Neural progenitor cell (in vitro differentiated cells): ENCODE data around the gene RNLS. TPM values are rescaled to one million over a fixed set of nuclear protein-coding genes. Genes with fewer than 3 reads are reported as not detected.

Experiments used
- DNase-seq: peaks from one replicate; pipeline ENCODE4 v3.0.0-alpha.2; 2016; ENCODE audit warnings: low spot score
- H2AFZ ChIP-seq: fragments of 200-600 bp; sonication (generic); replicated peaks from 2 replicates; pipeline ENCODE4 v1.6.1; 2016; ENCODE audit warnings: antibody characterized with exemption
- H3F3A ChIP-seq: fragments of 200-600 bp; sonication (generic); 2 replicates; pipeline ENCODE4 v1.6.1; 2016; ENCODE audit warnings: antibody characterized with exemption, low read depth
- H3K27ac ChIP-seq: fragments of 200-600 bp; sonication (generic); 2 replicates; pipeline ENCODE4 v1.5.1; 2016; ENCODE audit warnings: mild to moderate bottlenecking
- H3K27me3 ChIP-seq: fragments of 200-600 bp; sonication (generic); 2 replicates; pipeline ENCODE4 v1.6.1; 2016; ENCODE audit warnings: mild to moderate bottlenecking, moderate library complexity
- H3K36me3 ChIP-seq: fragments of 200-600 bp; sonication (generic); 2 replicates; pipeline ENCODE4 v1.5.1; 2016
- H3K4me1 ChIP-seq: fragments of 200-600 bp; sonication (generic); 2 replicates; pipeline ENCODE4 v1.6.1; 2016; ENCODE audit warnings: mixed run types
- H3K4me2 ChIP-seq: fragments of 200-600 bp; sonication (generic); 2 replicates; pipeline ENCODE4 v1.6.1; 2016
- H3K4me3 ChIP-seq: fragments of 200-600 bp; sonication (generic); 2 replicates; pipeline ENCODE4 v1.5.1; 2016
- H3K79me2 ChIP-seq: fragments of 200-600 bp; sonication (generic); 2 replicates; pipeline ENCODE4 v1.6.1; 2016; ENCODE audit warnings: low read depth
- H3K9ac ChIP-seq: fragments of 200-600 bp; sonication (generic); 2 replicates; pipeline ENCODE4 v1.6.1; 2016
- H3K9me3 ChIP-seq: fragments of 200-600 bp; sonication (generic); 2 replicates; pipeline ENCODE4 v1.5.1; 2016; ENCODE audit warnings: low read depth
- H4K20me1 ChIP-seq: fragments of 200-600 bp; sonication (generic); 2 replicates; pipeline ENCODE4 v1.6.1; 2016; ENCODE audit warnings: low read depth
- H3K27ac Mint-ChIP-seq: 3 replicates; pipeline ENCODE4 v1.8.0; 2021; ENCODE audit warnings: mixed read lengths
- H3K27me3 Mint-ChIP-seq: 2 replicates; pipeline ENCODE4 v1.8.0; 2022; ENCODE audit warnings: low read depth, mild to moderate bottlenecking, inconsistent platforms, moderate library complexity, mixed read lengths; ENCODE audit not compliant: insufficient read depth
- H3K36me3 Mint-ChIP-seq: 3 replicates; pipeline ENCODE4 v1.8.0; 2021; ENCODE audit warnings: mixed read lengths
- H3K4me1 Mint-ChIP-seq: 3 replicates; pipeline ENCODE4 v1.8.0; 2021; ENCODE audit warnings: mixed read lengths
- H3K4me3 Mint-ChIP-seq: 3 replicates; pipeline ENCODE4 v1.8.0; 2021; ENCODE audit warnings: mild to moderate bottlenecking, moderate library complexity, mixed read lengths
- H3K9me3 Mint-ChIP-seq: 3 replicates; pipeline ENCODE4 v1.8.0; 2020; ENCODE audit warnings: mixed read lengths
- EZH2 ChIP-seq: fragments of 200-600 bp; sonication (generic); IDR thresholded peaks from 2 replicates; pipeline ENCODE4 v1.6.1; 2017; ENCODE audit warnings: antibody characterized with exemption, mild to moderate bottlenecking, moderate library complexity
- EZH2phosphoT487 ChIP-seq: fragments of 200-600 bp; sonication (generic); IDR thresholded peaks from 2 replicates; pipeline ENCODE4 v1.6.1; 2017; ENCODE audit warnings: antibody characterized with exemption
- total RNA-seq: library from RNA; depleted of rRNA; stranded (reverse); fragments of >200 nt; gene quantifications from 2 replicates; pipeline ENCODE4 v1.2.3, GENCODE V29; 2015; ENCODE audit warnings: low replicate concordance
- TF ChIP-seq, protein P1 (sequence below): fragments of 200-600 bp; sonication (generic); IDR thresholded peaks from 2 replicates; pipeline ENCODE4 v1.5.1; 2017; ENCODE audit warnings: antibody characterized with exemption, mild to moderate bottlenecking

Gene RNLS
- total RNA-seq, 1 donor from 2014 or later = 9.1 TPM

DNA sequence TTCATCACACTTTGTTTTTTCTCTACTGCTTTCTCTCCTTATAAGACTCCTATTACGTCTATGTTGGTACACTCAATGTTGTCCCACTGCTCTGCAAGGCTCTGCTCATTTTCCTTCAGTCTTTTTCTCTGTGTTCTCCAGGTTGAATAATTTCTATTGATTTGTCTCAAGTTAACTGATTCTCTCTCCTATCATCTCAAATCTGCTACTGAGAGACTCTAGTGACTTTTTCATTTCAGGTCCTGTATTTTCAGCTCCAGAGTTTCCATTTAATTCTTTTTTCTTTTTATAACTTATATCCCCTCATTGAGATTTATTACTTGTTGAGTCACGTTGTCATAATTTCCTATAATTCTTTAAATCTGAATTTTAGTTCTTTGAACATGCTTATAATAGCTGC lies 100.9 kb downstream of the RNLS start:
- H3K9ac ChIP-seq = no peak overlapping the region
- H3K27ac Mint-ChIP-seq = no peak overlapping the region
- H3K27me3 Mint-ChIP-seq = peaks cover 4% of the 10 kb centered on the region
- H3K4me3 Mint-ChIP-seq = no peak overlapping the region
- H3K36me3 Mint-ChIP-seq = no peaks in the 10 kb centered on the region
- no peaks in the 10 kb centered on the region for H3K4me1 ChIP-seq
- no peak overlapping the region for H2AFZ ChIP-seq
- no peaks in the 10 kb centered on the region for H4K20me1 ChIP-seq
- H3K4me2 ChIP-seq = no peak overlapping the region
- no peaks in the 10 kb centered on the region for H3K79me2 ChIP-seq
- no peaks in the 10 kb centered on the region for H3K27me3 ChIP-seq
- no peak overlapping the region for H3K4me3 ChIP-seq
- DNase-seq = no peak
- H3K9me3 Mint-ChIP-seq = peaks cover 2% of the 10 kb centered on the region
- H3K9me3 ChIP-seq = no peaks in the 10 kb centered on the region
- no peak overlapping the region for H3K27ac ChIP-seq
- no peaks in the 10 kb centered on the region for H3K36me3 ChIP-seq
- no peaks in the 10 kb centered on the region for H3K4me1 Mint-ChIP-seq
- TF ChIP-seq EZH2phosphoT487 (no peak), EZH2 (no peak)
- TF ChIP-seq, protein P1, sequence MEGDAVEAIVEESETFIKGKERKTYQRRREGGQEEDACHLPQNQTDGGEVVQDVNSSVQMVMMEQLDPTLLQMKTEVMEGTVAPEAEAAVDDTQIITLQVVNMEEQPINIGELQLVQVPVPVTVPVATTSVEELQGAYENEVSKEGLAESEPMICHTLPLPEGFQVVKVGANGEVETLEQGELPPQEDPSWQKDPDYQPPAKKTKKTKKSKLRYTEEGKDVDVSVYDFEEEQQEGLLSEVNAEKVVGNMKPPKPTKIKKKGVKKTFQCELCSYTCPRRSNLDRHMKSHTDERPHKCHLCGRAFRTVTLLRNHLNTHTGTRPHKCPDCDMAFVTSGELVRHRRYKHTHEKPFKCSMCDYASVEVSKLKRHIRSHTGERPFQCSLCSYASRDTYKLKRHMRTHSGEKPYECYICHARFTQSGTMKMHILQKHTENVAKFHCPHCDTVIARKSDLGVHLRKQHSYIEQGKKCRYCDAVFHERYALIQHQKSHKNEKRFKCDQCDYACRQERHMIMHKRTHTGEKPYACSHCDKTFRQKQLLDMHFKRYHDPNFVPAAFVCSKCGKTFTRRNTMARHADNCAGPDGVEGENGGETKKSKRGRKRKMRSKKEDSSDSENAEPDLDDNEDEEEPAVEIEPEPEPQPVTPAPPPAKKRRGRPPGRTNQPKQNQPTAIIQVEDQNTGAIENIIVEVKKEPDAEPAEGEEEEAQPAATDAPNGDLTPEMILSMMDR = no peak
- no peaks in the 10 kb centered on the region for H3F3A ChIP-seq

DNA sequence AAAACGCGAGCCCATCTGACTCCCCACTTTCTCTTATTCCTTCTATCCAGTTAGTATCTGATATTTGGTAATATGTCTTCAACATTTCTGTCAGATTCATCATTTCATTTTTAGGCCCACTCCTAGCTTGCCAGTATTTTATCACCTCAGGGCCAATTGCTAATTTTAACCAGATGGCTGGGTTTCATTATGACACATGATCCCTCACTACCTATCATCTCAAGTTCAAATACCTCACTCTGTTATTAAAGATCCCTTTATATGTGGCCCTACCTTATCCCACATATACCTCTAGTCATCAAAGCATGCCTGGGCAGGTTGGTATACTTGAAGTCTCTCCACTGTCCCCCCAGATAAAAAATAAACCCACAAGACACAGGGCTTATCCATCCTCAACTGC lies 104.9 kb downstream of the RNLS start:
- H3K79me2 ChIP-seq = no peaks in the 10 kb centered on the region
- Mint-ChIP-seq H3K27ac (no peak overlapping the region), H3K4me1 (no peaks in the 10 kb centered on the region), H3K4me3 (no peak overlapping the region), H3K9me3 (peaks cover 2% of the 10 kb centered on the region), H3K27me3 (peaks cover 2% of the 10 kb centered on the region), H3K36me3 (no peaks in the 10 kb centered on the region)
- no peaks in the 10 kb centered on the region for H3K27me3 ChIP-seq
- H3K9me3 ChIP-seq = no peaks in the 10 kb centered on the region
- no peak overlapping the region for H2AFZ ChIP-seq
- H3K4me1 ChIP-seq = peaks cover 9% of the 10 kb centered on the region
- no peak for TF ChIP-seq EZH2phosphoT487
- no peak for TF ChIP-seq EZH2
- TF ChIP-seq, protein P1 = no peak
- H3K4me3 ChIP-seq = no peak overlapping the region
- no peak overlapping the region for H3K9ac ChIP-seq
- no peak overlapping the region for H3K4me2 ChIP-seq
- H3K27ac ChIP-seq = no peak overlapping the region
- no peaks in the 10 kb centered on the region for H3F3A ChIP-seq
- no peaks in the 10 kb centered on the region for H4K20me1 ChIP-seq
- no peaks in the 10 kb centered on the region for H3K36me3 ChIP-seq
- no peak for DNase-seq

DNA sequence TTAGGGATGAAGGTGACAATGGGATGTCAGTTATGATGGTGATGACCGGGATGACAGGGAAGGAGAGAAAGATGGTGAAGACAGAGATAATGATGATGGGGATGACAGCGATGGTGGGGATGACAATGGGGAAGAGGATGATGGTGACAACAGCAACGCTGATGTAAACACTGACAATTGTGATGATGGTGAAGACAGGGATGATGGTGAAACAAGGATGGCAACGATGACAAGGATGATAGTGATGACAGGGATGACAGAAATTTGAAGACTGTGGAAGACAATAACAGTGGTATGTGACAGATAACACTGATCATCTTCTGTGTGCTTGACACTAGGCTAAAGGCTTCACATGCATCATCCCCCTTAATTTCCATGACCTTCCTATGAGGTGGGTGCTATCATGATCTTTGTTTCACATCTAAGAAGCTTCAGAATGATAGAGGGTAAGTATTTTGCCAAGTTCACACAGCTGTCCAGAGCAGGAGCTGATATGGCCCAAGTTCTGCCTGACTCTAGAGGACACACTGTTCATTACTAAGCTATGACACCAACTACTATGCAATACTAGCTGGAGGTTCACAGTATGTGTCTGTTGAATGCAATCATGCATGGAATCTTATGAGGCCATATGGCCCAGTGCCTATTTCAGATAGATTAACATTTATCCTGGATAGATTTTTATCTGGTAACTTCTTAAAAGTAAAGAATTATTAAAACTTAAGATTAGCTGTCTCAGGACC lies 105.6 kb downstream of the RNLS start:
- no peak overlapping the region for H2AFZ ChIP-seq
- DNase-seq = no peak
- TF ChIP-seq, protein P1 = no peak
- no peak for TF ChIP-seq EZH2phosphoT487
- TF ChIP-seq EZH2 = no peak
- H3K4me1 ChIP-seq = peaks cover 9% of the 10 kb centered on the region
- Mint-ChIP-seq H3K36me3 (no peaks in the 10 kb centered on the region), H3K4me1 (no peaks in the 10 kb centered on the region), H3K9me3 (peaks cover 2% of the 10 kb centered on the region), H3K4me3 (no peak overlapping the region), H3K27ac (no peak overlapping the region), H3K27me3 (peaks cover 2% of the 10 kb centered on the region)
- no peak overlapping the region for H3K4me2 ChIP-seq
- no peaks in the 10 kb centered on the region for H3K9me3 ChIP-seq
- H3K27ac ChIP-seq = no peak overlapping the region
- H3K9ac ChIP-seq = no peak overlapping the region
- no peak overlapping the region for H3K4me3 ChIP-seq
- H3K36me3 ChIP-seq = no peaks in the 10 kb centered on the region
- H4K20me1 ChIP-seq = no peaks in the 10 kb centered on the region
- H3F3A ChIP-seq = no peaks in the 10 kb centered on the region
- H3K27me3 ChIP-seq = no peaks in the 10 kb centered on the region
- H3K79me2 ChIP-seq = no peaks in the 10 kb centered on the region
